HG03135 (cell line): ENCODE measurements around the gene TGFBI.

Source experiments
- ATAC-seq: cut with Tn5 transposase; IDR thresholded peaks from one replicate; pipeline ENCODE4 v1.9.1; 2021; ENCODE audit warnings: mild to moderate bottlenecking, moderate library complexity; ENCODE audit not compliant: unreplicated experiment

TGFBI gene

GRCh38 chr5:136001466-136001981 is 27.3 kb upstream of the TGFBI start:
- ATAC-seq: no peak

GRCh38 chr5:136004436-136004835 is 24.4 kb upstream of the TGFBI start:
- ATAC-seq: no peak

GRCh38 chr5:136005476-136005875 is 23.3 kb upstream of the TGFBI start:
- ATAC-seq: no peak

GRCh38 chr5:136006164-136006563 is 22.6 kb upstream of the TGFBI start:
- ATAC-seq: no peak

GRCh38 chr5:136006761-136007251 is 22.0 kb upstream of the TGFBI start:
- ATAC-seq: no peak

- no peak for ATAC-seq
Observed at GRCh38 chr5:136007271-136007670, 21.5 kb upstream of the TGFBI start.

- no peak for ATAC-seq
Observed at GRCh38 chr5:136011414-136012001, 17.3 kb upstream of the TGFBI start.

GRCh38 chr5:136012041-136012804 is 16.6 kb upstream of the TGFBI start:
- no peak for ATAC-seq

- no peak for ATAC-seq
Observed at GRCh38 chr5:136013559-136013958, 15.2 kb upstream of the TGFBI start.

- peak; percentile 77 for ATAC-seq
Observed at GRCh38 chr5:136014049-136015002, 14.5 kb upstream of the TGFBI start.

GRCh38 chr5:136015003-136015375 is 13.8 kb upstream of the TGFBI start:
- ATAC-seq: no peak

GRCh38 chr5:136015966-136016650 is 12.7 kb upstream of the TGFBI start:
- no peak for ATAC-seq

GRCh38 chr5:136016945-136017530 is 11.8 kb upstream of the TGFBI start:
- ATAC-seq: no peak

GRCh38 chr5:136018814-136019783 is 9.7 kb upstream of the TGFBI start:
- ATAC-seq: no peak

GRCh38 chr5:136020001-136020382 is 8.8 kb upstream of the TGFBI start:
- ATAC-seq: no peak

GRCh38 chr5:136020383-136021015 is 8.3 kb upstream of the TGFBI start:
- ATAC-seq: no peak

- no peak for ATAC-seq
Observed at GRCh38 chr5:136021016-136021405, 7.8 kb upstream of the TGFBI start.

- no peak for ATAC-seq
Observed at GRCh38 chr5:136022965-136023364, 5.8 kb upstream of the TGFBI start.
